ENCODE data around the gene XPO6.

XPO6 gene

DNA sequence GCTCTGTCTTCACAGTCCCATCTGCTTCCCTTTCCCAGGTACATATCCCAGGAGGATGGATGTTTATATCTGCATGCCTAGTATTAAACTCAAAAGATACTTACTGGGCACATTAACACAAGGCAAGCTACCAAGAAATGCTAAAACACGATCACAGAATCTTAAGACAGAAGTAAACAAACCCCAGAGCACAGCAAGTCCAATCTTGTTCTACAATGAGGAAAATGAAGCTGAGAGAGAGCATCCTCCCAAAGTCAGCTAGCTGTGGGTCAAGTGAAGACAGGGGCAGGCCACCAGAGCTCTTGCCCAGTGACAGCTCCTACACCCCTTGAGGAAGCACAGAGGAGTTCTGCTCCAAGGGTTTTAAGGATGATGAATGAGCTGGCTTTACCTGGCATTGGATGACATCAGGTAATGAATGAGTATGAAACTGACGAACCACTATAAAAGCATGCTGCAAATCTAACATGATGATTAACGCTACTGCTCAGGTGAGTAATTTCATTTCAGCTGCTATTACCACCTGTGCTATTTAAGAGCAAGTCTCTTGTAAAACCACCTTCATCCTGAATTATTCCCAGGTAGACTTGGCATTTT, 20.3 kb downstream of the XPO6 start:
- TF ChIP-seq, protein P1, sequence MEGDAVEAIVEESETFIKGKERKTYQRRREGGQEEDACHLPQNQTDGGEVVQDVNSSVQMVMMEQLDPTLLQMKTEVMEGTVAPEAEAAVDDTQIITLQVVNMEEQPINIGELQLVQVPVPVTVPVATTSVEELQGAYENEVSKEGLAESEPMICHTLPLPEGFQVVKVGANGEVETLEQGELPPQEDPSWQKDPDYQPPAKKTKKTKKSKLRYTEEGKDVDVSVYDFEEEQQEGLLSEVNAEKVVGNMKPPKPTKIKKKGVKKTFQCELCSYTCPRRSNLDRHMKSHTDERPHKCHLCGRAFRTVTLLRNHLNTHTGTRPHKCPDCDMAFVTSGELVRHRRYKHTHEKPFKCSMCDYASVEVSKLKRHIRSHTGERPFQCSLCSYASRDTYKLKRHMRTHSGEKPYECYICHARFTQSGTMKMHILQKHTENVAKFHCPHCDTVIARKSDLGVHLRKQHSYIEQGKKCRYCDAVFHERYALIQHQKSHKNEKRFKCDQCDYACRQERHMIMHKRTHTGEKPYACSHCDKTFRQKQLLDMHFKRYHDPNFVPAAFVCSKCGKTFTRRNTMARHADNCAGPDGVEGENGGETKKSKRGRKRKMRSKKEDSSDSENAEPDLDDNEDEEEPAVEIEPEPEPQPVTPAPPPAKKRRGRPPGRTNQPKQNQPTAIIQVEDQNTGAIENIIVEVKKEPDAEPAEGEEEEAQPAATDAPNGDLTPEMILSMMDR (IDR thresholded peaks at IDR 0.05; ENCODE audit: insufficient read depth, low read depth, low read length, missing control alignments): no peak
- no peak overlapping the region for H3K4me3 ChIP-seq (ENCODE audit: low read depth, low read length)
- no peak for DNase-seq (ENCODE audit: low read depth)

DNA sequence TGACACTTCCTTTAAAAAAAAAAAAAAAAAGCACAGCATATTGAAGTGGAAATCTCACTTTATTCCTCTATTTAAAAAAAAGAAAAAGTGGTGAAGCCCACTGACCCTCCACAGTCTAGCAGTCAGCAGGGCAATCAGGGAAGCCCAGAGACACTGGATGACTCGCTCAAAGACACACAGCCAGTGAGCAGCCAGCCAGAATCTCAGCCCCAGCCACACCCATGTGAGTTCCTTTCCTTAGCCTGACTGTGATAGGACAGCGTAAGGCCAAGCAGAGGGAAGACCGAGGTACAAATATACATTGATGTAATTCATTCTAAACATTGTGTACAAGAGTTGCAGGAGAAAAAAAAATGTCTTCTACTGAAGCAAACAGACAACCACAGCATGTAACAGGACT, 22.5 kb downstream of the XPO6 start:
- no peak for DNase-seq (ENCODE audit: low read depth)
- TF ChIP-seq, protein P1 (IDR thresholded peaks at IDR 0.05; ENCODE audit: insufficient read depth, low read depth, low read length, missing control alignments): no peak
- no peak overlapping the region for H3K4me3 ChIP-seq (ENCODE audit: low read depth, low read length)

DNA sequence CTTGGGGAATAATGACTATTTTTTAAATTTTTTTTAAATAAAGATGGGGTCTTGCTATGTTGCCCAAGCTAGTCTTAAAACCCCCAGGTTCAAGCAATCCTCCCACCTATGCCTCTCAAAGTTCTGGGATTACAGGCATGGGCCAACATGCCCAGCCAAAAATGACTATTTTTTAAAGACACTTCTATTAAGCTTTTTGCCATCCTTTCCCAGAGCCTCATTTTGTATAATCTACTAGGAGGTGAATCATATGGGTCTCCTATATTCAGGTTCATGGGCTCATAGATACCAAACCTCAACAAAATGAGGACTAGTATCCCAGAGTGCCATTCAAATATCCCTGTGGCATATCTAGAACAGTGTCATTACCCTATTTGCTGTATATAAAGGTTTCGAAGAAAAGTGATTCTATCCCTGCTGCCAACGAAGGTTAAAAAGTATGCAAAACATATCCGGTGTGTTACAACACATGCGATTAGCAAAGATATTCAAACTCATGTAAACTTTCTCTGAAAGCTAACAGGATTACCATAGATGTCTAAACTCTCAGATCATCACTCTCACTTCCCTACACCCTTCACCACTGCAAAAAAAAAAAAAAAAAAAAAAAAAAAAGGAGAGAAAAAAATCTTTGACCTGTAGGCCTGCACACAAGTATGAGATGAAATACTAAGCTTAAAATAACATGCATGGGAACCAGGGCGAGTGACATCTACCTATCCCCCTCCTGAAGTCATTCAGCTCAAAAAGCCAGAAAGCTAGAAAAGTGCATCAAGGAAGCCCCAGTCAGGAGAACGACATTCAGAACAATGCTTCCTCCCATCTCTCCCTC, 23.5 kb downstream of the XPO6 start:
- peak overlapping the region; percentile 36 for H3K4me3 ChIP-seq (ENCODE audit: low read depth, low read length)
- DNase-seq (ENCODE audit: low read depth): peak; percentile 86
- TF ChIP-seq, protein P1 (IDR thresholded peaks at IDR 0.05; ENCODE audit: insufficient read depth, low read depth, low read length, missing control alignments): no peak

DNA sequence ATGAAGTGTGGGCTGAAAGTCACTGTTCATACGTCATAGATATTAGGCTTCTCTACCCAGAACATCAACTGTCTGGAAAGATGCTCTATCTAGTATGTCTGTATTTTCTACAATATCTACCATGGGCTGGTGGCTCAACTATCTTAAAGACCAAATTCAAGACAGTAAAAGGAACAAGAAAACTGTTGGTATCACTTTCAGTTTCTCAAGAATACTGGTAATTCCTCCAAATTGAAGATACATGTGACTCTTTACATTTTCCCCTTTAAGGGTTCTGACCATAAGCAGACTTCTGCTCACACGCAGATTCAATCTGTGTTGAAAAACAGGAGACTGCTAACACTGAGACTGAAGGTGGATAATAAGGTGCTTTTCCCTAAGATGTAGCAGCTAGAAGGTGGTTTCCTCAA, 24.2 kb downstream of the XPO6 start:
- H3K4me3 ChIP-seq (ENCODE audit: low read depth, low read length): peak overlapping the region; percentile 36
- TF ChIP-seq, protein P1 (IDR thresholded peaks at IDR 0.05; ENCODE audit: insufficient read depth, low read depth, low read length, missing control alignments): no peak
- peak; percentile 77 for DNase-seq (ENCODE audit: low read depth)

DNA sequence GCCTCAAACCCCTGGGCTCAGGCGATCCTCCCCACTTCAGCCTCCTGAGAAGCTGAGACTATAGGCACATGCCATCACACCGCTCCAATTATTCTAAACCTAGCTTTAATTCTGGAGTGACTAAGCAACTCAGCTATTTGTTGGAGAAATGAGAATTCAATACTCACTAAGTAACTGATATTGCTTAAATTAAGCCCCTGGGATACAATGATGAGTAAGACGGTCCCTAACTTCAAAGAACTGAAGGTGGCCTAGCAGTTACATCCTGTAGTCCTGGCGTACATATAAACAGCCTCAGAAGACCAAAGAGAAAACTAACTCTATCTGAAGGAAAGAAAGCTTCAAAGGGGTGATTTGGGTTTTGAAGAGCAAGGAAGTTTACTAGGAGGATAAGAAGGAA, 25.0 kb downstream of the XPO6 start:
- DNase-seq (ENCODE audit: low read depth): peak; percentile 65
- TF ChIP-seq, protein P1 (IDR thresholded peaks at IDR 0.05; ENCODE audit: insufficient read depth, low read depth, low read length, missing control alignments): no peak
- H3K4me3 ChIP-seq (ENCODE audit: low read depth, low read length): peak overlapping the region; percentile 25; the same call in 1 of the 2 replicates

DNA sequence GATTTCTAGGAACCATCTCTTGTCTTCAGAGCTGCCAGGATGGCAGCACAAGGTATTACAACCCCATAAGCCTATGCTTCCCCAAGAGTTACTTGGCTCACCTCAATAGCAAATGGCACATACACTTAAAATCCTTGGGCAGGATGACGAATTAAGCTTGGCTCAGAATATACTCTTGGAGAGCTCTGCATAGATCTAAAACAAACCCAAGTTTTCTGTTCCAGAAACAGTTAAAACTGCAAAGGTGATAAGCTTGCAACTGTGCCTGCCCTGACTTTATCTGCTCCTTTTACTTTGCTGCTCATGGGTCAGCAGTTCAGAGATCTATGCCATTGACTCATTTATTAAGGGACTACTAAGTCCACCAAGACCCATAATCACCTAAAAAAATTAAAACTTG, 26.1 kb downstream of the XPO6 start:
- no peak overlapping the region for H3K4me3 ChIP-seq (ENCODE audit: low read depth, low read length)
- TF ChIP-seq, protein P1 (IDR thresholded peaks at IDR 0.05; ENCODE audit: insufficient read depth, low read depth, low read length, missing control alignments): no peak
- no peak for DNase-seq (ENCODE audit: low read depth)

Data from GM12865 (cell line).